Measurements from ENCODE around the gene STARD3.

Gene STARD3

GRCh38 chr17:39684369-39685192, 47.6 kb downstream of the STARD3 start:
- no peak overlapping the region for H3K4me3 ChIP-seq (ENCODE audit: control insufficient read depth, low read depth, low read length)
- TF ChIP-seq CTCF (IDR thresholded peaks at IDR 0.05; ENCODE audit: control insufficient read depth, insufficient read depth, low read depth, low read length, missing control alignments) = no peak
- no peak for DNase-seq (ENCODE audit: low read depth)

- peak overlapping the region; percentile 78; the same call in 1 of the 2 replicates for H3K4me3 ChIP-seq (ENCODE audit: control insufficient read depth, low read depth, low read length)
- DNase-seq (ENCODE audit: low read depth) = no peak
- TF ChIP-seq CTCF (IDR thresholded peaks at IDR 0.05; ENCODE audit: control insufficient read depth, insufficient read depth, low read depth, low read length, missing control alignments) = no peak
Measured at GRCh38 chr17:39687101-39687545, 50.2 kb downstream of the STARD3 start.

- TF ChIP-seq CTCF (IDR thresholded peaks at IDR 0.05; ENCODE audit: control insufficient read depth, insufficient read depth, low read depth, low read length, missing control alignments) = no peak
- peak; percentile 49 for DNase-seq (ENCODE audit: low read depth)
- peak within 1 kb of the TSS; percentile 78 for H3K4me3 ChIP-seq (ENCODE audit: control insufficient read depth, low read depth, low read length)
Measured at GRCh38 chr17:39687546-39688474, 50.9 kb downstream of the STARD3 start, which contains the start of gene PGAP3. TSS of gene PGAP3 (minus strand) at chr17:39688057. CDS start at chr17:39688014, 43 bp downstream.

- DNase-seq (ENCODE audit: low read depth) = no peak
- H3K4me3 ChIP-seq (ENCODE audit: control insufficient read depth, low read depth, low read length) = peak overlapping the region; percentile 78
- TF ChIP-seq CTCF (IDR thresholded peaks at IDR 0.05; ENCODE audit: control insufficient read depth, insufficient read depth, low read depth, low read length, missing control alignments) = no peak
Measured at GRCh38 chr17:39688475-39688835, 51.5 kb downstream of the STARD3 start.

GRCh38 chr17:39688945-39689344, 52.0 kb downstream of the STARD3 start:
- no peak for DNase-seq (ENCODE audit: low read depth)
- TF ChIP-seq CTCF (IDR thresholded peaks at IDR 0.05; ENCODE audit: control insufficient read depth, insufficient read depth, low read depth, low read length, missing control alignments) = peak; percentile 5
- H3K4me3 ChIP-seq (ENCODE audit: control insufficient read depth, low read depth, low read length) = peak overlapping the region; percentile 78; the same call in 1 of the 2 replicates

- no peak for TF ChIP-seq CTCF (IDR thresholded peaks at IDR 0.05; ENCODE audit: control insufficient read depth, insufficient read depth, low read depth, low read length, missing control alignments)
- no peak overlapping the region for H3K4me3 ChIP-seq (ENCODE audit: control insufficient read depth, low read depth, low read length)
Measured at GRCh38 chr17:39694593-39694992, 57.6 kb downstream of the STARD3 start.

More at GRCh38 chr17:39694593-39694992, 57.6 kb downstream of the STARD3 start:
- DNase-seq (ENCODE audit: low read depth) = no peak
